Thoracic aorta (tissue), 2 donors: ENCODE results near the gene M6PR. TPM values are rescaled to one million over a fixed set of nuclear protein-coding genes. Genes with fewer than 3 reads are reported as not detected.
A peak's percentile ranks its signal among the peaks of the same experiment; 100 is the strongest.

Source experiments
- ATAC-seq: fragments of 150-250 bp; one replicate; pipeline ENCODE4 v1.8.0; 2017; ENCODE audit warnings: low read depth; ENCODE audit not compliant: insufficient number of reproducible peaks, low FRiP score
- DNase-seq: peaks from one replicate; pipeline ENCODE4 v3.0.0-alpha.2; 2020; ENCODE audit warnings: low spot score
- H3K27ac ChIP-seq, 2 donors: fragments of 200-600 bp; sonication (generic); 1 replicate in 1 of 2; 2 replicates in 1 of 2; pipeline ENCODE4 v1.5.1; 2016; ENCODE audit warnings: mild to moderate bottlenecking in 2 of 2, moderate library complexity in 2 of 2
- H3K27me3 ChIP-seq: fragments of 200-600 bp; sonication (generic); replicated peaks from 2 replicates; pipeline ENCODE4 v1.6.0; 2016; ENCODE audit warnings: mild to moderate bottlenecking; ENCODE audit not compliant: insufficient read depth
- H3K36me3 ChIP-seq: fragments of 200-600 bp; sonication (generic); one replicate; pipeline ENCODE4 v1.5.1; 2016
- H3K4me1 ChIP-seq, 2 donors: fragments of 200-600 bp; sonication (generic); 1 replicate in 1 of 2; 2 replicates in 1 of 2; pipeline versions ENCODE4 v1.5.1 to v1.6.0; 2016; ENCODE audit warnings: low read depth in 2 of 2, mild to moderate bottlenecking in 1 of 2; ENCODE audit not compliant: control insufficient read depth in 1 of 2
- H3K4me3 ChIP-seq: fragments of 200-600 bp; sonication (generic); 2 replicates; pipeline ENCODE4 v1.5.1; 2016; ENCODE audit warnings: mild to moderate bottlenecking
- H3K9me3 ChIP-seq: fragments of 200-600 bp; sonication (generic); 2 replicates; pipeline ENCODE4 v1.5.1; 2016
- total RNA-seq, 2 donors: library from RNA; depleted of rRNA; stranded (reverse); fragments of >200 nt; gene quantifications; one replicate each; pipeline versions ENCODE4 v1.1.0 to v1.2.3, GENCODE V29; 2016
- TF ChIP-seq, protein P1 (sequence below): fragments of 200-600 bp; sonication (generic); IDR thresholded peaks from one replicate; pipeline ENCODE4 v1.5.1; 2019; ENCODE audit warnings: antibody characterized with exemption

The M6PR gene
- total RNA-seq, 2 donors from 2014 or later = 119 to 148 TPM

DNA sequence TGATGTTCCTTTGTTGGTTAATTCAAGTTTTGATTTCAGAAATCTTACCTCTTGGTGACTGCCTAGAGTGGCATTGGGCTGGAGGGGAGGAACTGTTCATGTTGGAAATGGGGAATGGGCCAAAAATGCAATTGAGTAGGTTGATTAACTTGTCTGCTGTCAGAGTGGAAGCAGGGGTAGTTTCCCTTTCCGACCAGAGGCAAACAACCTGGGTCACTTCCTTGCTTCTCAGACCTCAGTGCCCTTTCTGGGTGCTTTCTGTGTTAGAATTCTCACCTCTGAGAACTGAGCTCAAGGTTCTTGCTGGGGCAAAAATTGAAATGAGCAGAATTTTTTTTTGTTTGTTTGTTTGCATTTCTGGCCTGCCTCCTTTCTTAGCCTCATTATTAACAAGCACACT is 2.3 kb upstream of the M6PR start:
- Histone ChIP-seq H3K4me3 (no peak overlapping the region), H3K4me1 (peaks cover 11 to 32% of the 10 kb centered on the region in 2 donors), H3K9me3 (no peaks in the 10 kb centered on the region), H3K36me3 (no peaks in the 10 kb centered on the region), H3K27ac (no peak overlapping the region), H3K27me3 (no peaks in the 10 kb centered on the region)
- DNase-seq (no peak), ATAC-seq (no peak)
- TF ChIP-seq, protein P1, sequence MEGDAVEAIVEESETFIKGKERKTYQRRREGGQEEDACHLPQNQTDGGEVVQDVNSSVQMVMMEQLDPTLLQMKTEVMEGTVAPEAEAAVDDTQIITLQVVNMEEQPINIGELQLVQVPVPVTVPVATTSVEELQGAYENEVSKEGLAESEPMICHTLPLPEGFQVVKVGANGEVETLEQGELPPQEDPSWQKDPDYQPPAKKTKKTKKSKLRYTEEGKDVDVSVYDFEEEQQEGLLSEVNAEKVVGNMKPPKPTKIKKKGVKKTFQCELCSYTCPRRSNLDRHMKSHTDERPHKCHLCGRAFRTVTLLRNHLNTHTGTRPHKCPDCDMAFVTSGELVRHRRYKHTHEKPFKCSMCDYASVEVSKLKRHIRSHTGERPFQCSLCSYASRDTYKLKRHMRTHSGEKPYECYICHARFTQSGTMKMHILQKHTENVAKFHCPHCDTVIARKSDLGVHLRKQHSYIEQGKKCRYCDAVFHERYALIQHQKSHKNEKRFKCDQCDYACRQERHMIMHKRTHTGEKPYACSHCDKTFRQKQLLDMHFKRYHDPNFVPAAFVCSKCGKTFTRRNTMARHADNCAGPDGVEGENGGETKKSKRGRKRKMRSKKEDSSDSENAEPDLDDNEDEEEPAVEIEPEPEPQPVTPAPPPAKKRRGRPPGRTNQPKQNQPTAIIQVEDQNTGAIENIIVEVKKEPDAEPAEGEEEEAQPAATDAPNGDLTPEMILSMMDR = no peak

DNA sequence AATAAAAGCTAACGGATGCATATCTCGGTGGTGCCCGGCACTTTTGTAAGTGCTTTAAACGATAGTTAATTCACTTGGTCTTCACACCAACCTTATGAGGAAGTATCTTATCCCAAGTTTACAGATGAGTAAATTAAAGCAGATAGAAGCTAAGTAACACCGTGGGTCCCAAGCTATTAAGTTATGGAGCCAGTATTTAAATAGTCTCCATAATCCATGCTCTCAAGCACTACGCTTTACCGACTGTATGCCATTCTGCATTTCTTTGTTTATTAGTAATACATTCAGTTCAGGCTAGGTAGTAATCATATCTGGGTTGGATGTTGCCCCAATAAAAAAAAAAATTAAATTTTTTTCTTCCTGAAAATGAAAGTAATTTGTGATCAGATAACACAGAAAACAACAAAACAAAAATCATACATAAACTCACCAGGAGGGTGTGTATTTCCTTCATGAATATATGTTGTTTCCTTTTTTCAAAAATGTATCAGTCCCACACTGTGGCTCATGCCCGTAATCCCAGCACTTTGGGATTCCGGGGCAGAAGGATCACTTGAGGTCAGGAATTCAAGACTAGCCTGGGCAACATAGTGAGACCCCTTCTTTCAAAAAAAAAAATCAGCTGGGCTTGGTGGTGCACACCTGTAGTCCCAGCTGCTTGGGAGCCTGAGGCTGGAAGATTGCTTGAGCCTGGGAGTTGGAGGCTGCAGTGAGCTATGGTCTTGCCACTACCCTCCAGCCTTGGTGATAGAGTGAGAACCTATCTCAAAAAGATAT is 1.4 kb upstream of the M6PR start:
- TF ChIP-seq, protein P1 = peak; percentile 14
- DNase-seq (no peak), ATAC-seq (no peak)
- peaks cover 11 to 32% of the 10 kb centered on the region in 2 donors for H3K4me1 ChIP-seq
- H3K27ac ChIP-seq = peak overlapping the region; percentile 97 to 99
- no peaks in the 10 kb centered on the region for H3K9me3 ChIP-seq
- no peaks in the 10 kb centered on the region for H3K36me3 ChIP-seq
- H3K4me3 ChIP-seq = peak overlapping the region; percentile 82
- H3K27me3 ChIP-seq = no peaks in the 10 kb centered on the region

DNA sequence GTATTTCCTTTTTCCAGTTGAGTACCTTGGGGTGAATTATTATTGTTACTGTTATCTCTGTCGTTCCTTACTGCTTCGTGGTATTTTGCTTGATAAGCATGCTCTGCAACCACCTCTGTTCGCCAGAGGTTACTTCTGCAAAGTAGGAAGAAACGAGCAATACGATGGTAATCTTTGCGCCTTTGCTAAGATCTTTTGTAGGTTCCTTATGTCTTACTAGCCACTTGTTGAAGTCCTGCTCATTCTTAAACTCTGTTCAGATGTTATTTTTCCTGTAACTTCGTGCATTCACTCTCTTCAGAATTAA is 729 bp upstream of the M6PR start:
- ATAC-seq (no peak), DNase-seq (no peak)
- H3K4me3 ChIP-seq = peak overlapping the region; percentile 82
- TF ChIP-seq, protein P1 = no peak
- H3K27me3 ChIP-seq = no peaks in the 10 kb centered on the region
- peaks cover 11 to 32% of the 10 kb centered on the region in 2 donors for H3K4me1 ChIP-seq
- H3K36me3 ChIP-seq = peaks cover under 1% of the 10 kb centered on the region
- no peaks in the 10 kb centered on the region for H3K9me3 ChIP-seq
- peak overlapping the region; percentile 97 to 99 for H3K27ac ChIP-seq

DNA sequence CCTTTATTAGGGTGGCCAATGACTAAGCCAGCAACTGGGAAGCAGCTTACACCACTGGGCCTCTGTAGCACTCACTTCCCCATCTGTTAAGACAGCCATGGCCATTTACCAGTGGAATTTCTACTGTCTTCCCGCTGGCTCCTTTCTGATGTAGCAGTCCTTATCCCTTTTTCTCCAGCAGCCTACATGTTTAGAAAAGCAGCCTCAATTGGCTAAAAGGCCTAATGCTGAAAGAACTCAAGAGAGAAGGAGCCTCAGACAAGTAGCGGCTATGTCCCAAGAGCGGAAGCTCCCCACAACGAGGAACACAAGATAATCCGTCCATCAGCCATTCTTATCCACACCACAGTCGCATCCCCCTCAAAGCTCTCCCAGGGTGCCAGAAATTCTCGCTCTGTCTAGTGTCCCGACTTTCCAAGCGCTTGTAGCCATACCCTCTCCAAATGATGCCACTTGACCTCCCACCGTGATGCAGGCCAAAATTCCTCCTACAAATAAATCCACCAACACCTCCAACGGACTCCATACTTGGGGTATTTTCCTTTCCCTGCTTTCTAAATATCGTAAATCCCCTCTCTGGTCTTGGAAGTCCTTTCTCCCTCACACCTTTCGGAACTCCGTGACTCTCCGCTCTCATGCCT is 624 bp downstream of the M6PR start:
- TF ChIP-seq, protein P1 = no peak
- H3K27me3 ChIP-seq = no peaks in the 10 kb centered on the region
- no peak for ATAC-seq

DNA sequence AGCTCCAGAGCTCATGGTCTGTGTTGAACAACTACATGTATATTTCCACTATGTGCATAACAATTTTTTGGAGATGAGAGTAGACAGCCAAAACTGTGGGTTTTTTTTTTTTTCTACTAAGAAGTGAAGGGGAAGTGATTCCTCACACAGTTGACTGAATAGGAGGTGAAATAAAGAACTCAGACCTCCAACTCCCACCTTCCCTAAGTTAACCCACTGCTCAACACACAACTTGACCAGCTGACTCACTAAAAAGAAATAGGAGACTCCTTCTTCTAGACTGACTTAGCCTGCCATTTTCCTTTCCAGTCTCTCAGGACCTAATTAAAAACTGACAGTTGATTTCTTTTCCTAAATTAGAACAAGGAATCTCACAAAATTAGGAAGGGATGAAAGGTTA is 1.7 kb downstream of the M6PR start:
- no peaks in the 10 kb centered on the region for H3K9me3 ChIP-seq
- H3K36me3 ChIP-seq = peaks cover 25% of the 10 kb centered on the region
- H3K27me3 ChIP-seq = no peaks in the 10 kb centered on the region
- ATAC-seq (no peak), DNase-seq (no peak)
- H3K4me1 ChIP-seq = peaks cover 11 to 32% of the 10 kb centered on the region in 2 donors
- TF ChIP-seq, protein P1 = no peak
- no peak overlapping the region for H3K27ac ChIP-seq
- H3K4me3 ChIP-seq = peak overlapping the region; percentile 82

More for the DNA sequence above, 624 bp downstream of the M6PR start:
- Histone ChIP-seq H3K9me3 (no peaks in the 10 kb centered on the region), H3K27ac (peak overlapping the region; percentile 97 to 99), H3K4me3 (peak overlapping the region; percentile 82), H3K4me1 (peaks cover 11 to 32% of the 10 kb centered on the region in 2 donors), H3K36me3 (peaks cover 14% of the 10 kb centered on the region)
- DNase-seq = no peak
